UCSD-AML1 (cell line): ENCODE data around the gene TXNDC11.

ENCODE experiments used
- DNase-seq: peaks from one replicate; lab custom pipeline; 2025; ENCODE audit not compliant: unreplicated experiment; lab: John Stamatoyannopoulos, UW

Gene TXNDC11

GRCh38 chr16:11632455-11632939, 110.2 kb downstream of the TXNDC11 start:
- no peak for DNase-seq

GRCh38 chr16:11631214-11631613, 111.4 kb downstream of the TXNDC11 start:
- DNase-seq = no peak

GRCh38 chr16:11630768-11631056, 111.9 kb downstream of the TXNDC11 start:
- DNase-seq = no peak

- no peak for DNase-seq
Observed at GRCh38 chr16:11630046-11630767, 112.5 kb downstream of the TXNDC11 start.
